ENCODE measurements around the gene MPHOSPH6. TPM values are rescaled to one million over a fixed set of nuclear protein-coding genes. Genes with fewer than 3 reads are reported as not detected.
"Not testable (repeated sequence)": the region's sequence is repeated elsewhere in the genome, so short reads cannot be mapped to it uniquely, and the experiment has no call there.

Gene MPHOSPH6, protein sequence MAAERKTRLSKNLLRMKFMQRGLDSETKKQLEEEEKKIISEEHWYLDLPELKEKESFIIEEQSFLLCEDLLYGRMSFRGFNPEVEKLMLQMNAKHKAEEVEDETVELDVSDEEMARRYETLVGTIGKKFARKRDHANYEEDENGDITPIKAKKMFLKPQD
- total RNA-seq, result 3.5 TPM

DNA sequence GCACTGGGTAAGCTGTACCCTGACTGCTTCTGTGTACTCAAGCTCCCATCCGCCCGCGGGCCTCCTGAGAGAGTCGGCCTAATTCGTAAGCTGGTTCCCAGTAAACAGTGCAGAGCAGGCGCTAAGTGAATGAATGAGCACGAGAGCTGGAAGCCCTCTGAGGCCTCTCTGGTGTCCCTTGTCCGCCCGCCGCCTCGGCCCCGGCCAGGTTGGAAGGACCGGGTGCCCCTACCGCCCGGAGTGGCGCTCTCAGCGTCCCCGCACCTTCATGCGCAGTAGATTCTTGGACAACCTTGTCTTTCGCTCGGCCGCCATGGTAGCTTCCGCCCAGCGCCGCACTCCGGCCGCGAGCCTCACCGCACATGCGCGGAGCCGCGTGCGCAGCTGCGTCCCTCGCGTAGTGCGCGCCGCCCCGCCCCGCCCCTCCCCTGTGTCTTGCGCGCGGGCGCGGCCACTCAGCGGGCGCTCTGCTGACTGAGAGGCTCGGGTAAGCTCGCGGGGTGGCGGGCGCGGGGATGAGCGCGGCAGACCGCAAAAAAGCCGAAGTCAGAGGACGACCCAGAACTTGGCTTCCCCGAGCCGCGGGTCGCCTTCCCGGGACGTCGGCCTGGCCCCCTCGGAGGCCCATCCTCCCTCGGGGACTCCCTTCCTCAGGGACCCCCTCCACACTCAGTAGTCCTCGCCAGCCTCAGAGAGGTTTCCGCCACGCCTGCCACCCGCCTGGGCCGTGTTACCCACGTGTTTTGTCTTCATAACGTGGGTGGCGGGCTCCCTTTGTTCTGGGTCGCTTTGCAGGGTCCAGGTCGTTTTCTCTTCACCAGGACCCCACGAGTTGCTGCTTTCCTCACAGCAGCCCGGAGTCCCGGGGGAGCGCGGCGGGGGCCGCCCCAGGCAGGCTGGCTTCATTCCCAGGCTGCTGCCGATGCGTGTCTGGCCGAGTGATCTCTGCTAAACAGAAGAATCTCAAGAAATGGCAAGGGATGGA, at the start of gene MPHOSPH6:
Gene MPHOSPH6, minus strand, starts transcription at position 364 of the 985 bp plus-strand sequence. Its CDS starts 49 bp downstream, at position 315.
- DNase-seq (ENCODE audit: low read depth in 2 of 3, low spot score in 2 of 3), result peak; percentile 86 to 94 (median 92)

DNA sequence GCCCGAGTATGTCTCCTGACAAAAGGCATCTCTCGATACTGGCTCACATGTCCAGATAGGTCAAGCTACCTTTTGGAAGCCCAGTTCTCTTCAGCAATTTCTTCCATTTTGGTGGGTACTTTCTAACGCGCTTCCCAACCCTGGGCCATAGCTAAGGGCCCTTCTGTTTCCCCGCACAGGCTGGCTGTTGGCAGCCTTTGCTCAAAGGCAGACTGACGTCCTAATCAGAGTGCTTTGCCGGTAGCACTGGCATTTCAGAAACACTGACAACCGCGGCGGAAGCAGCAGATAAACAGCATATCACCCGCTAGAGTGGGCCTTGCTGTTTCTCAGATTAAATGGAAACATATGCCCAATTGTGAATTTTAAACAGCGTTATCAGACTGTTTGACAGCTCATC, 49.3 kb upstream of the MPHOSPH6 start:
- DNase-seq (ENCODE audit: low read depth in 2 of 3, low spot score in 2 of 3), result no peak

DNA sequence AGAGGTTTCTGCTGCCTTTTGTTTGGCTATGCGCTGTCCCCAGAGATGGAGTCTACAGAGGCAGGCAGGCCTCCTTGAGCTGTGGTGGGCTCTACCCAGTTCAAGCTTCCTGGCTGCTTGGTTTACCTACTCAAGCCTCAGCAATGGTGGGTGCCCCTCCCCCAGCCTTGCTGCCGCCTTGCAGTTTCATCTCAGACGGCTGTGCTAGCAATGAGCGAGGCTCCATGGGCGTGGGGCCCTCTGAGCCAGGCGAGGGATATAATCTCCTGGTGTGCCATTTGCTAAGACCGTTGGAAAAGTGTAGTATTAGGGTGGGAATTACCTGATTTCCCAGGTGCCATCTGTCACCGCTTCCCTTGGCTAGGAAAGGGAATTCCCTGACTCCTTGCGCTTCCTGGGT, 39.3 kb upstream of the MPHOSPH6 start:
- DNase-seq (ENCODE audit: low read depth in 2 of 3, low spot score in 2 of 3), result not testable (repeated sequence)

DNA sequence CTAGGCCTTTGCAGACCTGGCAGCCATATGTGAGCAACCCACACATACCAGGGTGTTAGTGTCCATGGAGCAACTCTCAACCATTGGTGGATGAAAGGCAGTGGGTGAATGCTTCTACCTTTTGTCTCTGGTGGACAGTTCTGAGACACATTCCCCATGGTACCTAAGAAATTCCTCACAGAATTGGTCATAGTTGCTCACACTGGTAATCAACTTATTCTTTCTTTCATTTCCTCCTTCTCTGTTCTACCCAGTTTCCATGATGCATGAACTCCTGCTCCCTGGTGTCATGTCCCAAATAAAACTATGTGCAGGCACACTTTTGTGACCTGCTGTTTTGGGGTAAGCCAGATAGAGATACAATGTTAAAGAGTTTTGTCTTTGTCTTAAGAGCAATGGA, 33.2 kb upstream of the MPHOSPH6 start:
- no peak for DNase-seq (ENCODE audit: low read depth in 2 of 3, low spot score in 2 of 3)

DNA sequence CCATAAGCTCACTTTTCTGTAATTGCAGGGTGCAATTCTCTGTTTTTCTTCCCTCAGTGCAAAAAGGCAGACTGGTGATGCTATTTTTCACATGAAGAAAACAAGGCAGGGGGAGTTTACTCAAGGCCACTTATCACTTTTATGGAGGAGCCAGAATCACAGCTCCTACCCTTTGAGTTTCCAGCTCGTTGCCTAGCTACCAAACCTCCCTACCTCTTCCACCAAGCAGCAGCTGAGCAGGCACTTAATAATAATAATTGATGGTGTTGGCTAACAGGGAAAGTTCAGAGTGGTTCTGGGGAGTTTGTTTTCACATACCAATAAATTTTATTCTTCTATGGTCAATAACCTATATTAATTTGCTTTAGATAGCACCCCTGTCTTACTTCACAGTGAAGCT, 31.9 kb upstream of the MPHOSPH6 start:
- no peak for DNase-seq (ENCODE audit: low read depth in 2 of 3, low spot score in 2 of 3)

DNA sequence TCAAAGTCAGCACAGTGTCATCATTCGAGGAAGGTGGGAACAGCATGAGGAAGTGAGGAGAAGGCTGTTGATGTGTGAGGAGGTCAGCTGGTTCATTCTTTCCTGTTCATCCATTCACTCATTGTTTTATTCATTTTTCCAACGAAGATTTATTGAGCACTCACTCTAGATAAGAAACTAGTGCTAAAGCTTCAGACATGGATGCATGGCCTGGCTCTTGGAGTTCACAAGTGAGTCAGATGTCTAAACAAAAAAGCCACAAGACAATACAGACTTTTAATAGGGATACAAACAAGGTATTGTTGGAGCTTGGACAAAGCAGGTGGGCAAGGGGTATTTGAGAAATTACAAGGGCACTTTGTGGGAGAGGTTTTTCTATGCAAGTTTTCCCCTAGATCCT, 31.3 kb upstream of the MPHOSPH6 start:
- DNase-seq (ENCODE audit: low read depth in 2 of 3, low spot score in 2 of 3), result no peak

DNA sequence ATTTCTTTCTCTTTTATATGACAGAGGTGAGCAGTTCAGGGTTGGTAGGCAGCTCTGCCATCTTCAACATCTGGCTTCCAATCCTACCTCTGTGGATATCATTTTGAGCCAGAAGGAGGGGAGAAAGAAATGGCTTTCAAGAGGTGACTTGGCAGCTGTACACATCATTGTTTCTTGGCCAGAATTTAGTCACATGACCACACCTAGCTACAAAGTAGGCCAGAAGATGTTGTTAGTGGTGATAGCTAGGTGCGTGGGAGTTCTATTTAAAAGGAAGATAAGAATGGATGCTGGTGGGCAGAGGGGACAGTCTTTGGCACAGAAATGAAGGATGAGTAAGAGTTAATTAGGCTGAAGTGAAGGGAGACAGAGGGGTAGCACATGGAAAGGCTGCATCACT, 29.2 kb upstream of the MPHOSPH6 start:
- no peak for DNase-seq (ENCODE audit: low read depth in 2 of 3, low spot score in 2 of 3)

DNA sequence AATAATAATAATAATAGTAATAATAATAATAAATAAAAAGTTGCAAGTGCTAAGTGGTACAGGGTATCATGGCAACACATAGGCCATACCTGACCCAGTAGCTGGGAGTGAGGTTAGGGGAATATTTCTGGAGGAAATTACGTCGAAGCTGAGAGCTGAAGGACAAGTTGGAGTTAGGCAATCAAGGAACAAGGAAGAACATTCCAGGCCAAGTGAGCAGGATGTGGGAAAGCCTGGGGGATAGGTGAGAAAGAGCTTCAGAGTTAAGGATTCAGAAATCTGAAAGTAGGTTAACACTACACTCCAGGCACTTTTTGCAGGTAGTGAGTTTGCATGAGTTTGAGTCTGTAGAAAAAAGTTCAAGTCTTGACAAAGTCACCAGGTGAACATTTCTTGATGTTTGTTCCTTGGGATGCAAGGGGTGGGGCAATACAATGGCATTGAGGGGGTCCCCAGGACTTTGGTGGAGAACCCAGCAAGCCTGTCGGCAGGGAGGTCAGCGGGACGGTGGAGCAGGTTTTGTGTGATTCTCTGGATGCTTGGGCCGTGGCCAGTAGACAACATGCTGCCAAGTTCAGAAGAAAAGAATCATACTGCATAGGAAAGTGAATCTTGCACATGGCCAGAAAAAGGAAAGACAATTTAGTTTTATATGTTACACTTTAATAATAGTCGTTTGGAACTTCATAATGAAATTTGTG, 27.7 kb upstream of the MPHOSPH6 start:
- no peak for DNase-seq (ENCODE audit: low read depth in 2 of 3, low spot score in 2 of 3)

DNA sequence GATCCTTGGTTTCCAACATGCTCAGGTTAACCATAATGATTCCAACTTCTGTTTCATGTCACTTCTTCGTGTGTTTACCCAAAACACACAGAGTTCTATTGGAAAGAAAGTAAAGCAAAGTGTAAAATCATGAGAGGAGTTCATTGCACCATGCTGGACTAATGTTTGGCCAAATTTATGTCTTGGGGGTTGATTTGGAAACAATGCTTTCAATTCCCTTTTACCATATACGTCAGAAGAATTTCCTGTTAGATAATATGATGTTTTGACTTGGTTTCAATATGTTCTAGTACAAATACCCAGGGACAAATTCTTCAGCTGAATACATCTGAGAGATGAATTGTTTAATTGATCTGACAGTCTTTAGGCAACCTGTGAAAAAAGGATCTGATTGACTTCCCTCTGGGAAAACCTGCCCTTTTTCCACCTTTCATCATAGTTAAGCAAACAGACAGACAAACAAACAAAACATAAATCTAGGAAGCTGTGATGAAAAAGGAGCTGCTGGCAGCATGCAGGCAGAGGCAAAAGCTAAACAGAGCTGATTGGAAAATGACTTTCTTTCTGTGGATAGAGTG, 26.0 kb upstream of the MPHOSPH6 start:
- no peak for DNase-seq (ENCODE audit: low read depth in 2 of 3, low spot score in 2 of 3)

DNA sequence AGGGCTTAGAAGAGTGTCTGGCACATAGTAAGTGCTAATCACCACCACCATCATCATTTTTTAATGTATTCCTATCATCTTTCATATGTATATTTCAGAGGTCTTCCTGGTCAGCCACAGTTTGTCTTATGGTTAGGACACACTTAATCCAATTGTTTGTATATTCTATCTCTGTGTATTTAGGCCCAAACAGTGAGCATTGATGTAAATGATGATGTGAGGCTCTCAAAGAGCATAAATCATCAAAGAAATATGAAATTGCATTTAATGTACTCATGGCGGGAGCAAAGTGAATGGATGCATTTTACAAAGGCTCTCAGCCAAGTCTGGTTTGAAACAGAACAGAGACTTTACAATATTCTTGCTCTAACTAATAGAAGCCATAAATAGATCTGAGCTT, 24.1 kb upstream of the MPHOSPH6 start:
- no peak for DNase-seq (ENCODE audit: low read depth in 2 of 3, low spot score in 2 of 3)

DNA sequence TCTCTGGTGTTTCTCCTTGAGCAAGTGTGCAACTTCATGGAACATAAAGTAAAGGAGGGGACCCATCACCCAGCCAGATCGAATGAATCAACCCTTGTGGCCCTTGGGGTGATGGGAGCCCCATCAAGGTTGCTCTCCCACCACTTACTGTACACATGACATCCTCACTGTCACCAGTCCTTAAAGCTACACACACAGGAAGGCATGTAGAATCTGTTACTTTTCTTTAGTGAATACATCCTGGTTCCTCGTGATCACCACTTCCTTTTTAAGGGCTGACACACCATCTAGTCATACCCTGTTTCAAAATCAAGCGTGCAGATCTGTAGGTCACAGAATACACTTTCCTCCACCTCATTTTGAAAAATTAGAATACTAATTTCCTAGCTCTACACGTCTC, 22.6 kb upstream of the MPHOSPH6 start:
- DNase-seq (ENCODE audit: low read depth in 2 of 3, low spot score in 2 of 3), result peak in 2 of 3 donors; percentile 33 to 64

DNA sequence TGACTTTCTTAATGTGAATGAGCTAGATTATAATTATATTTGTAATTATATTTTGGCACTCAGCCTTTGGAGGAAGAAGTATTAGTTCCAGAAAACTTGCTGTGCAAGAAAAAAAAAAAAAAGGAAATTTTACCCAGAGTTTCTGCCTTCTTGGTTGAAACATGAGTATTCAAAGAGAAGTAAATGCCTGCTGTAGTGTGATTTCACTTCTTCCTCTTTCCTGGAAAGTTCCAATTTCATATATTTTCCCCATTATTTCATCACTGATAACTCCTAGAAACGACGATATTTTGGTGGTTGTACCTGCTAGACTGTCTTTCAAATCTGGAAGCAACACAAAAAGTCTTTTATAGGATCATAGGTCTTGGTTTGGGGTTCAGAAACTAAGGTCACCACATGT, 20.4 kb upstream of the MPHOSPH6 start:
- DNase-seq (ENCODE audit: low read depth in 2 of 3, low spot score in 2 of 3), result no peak

DNA sequence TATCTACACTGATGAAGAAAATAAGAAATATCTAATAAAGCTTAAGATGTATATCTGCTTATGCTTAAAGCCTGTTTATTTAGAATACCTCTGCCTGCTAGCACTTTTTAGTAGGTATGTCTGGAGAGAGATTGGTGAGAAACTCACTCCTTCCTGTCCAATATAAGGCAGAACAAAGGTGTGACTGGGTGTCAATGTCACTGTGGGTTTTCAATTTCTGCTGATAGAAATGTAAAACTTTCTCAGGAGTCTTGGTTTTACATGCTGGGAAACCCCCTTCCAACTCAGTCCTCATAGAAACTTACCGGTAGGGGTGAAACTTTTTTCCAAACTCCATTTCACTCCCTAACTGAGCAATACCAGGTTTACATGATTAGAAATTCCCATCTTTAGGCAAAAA, 17.8 kb upstream of the MPHOSPH6 start:
- no peak for DNase-seq (ENCODE audit: low read depth in 2 of 3, low spot score in 2 of 3)

DNA sequence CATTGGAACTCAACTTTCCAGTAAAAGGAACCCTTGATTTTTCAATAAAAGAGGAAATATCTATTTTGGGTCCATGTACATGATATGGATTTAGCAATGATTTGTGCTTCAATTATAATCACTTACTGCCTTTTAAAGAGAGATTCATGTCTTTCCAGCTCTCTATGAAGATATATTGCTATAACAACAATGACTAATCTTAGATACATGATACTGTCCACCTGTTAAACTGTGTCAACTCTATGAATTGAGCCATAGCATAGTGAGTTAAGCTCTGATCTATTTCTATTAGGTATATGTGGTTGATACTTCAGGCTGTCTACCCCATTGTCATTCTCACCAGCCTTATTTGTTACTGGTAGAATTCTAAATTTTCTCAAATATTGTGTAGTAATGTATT, 15.0 kb upstream of the MPHOSPH6 start:
- DNase-seq (ENCODE audit: low read depth in 2 of 3, low spot score in 2 of 3), result no peak

DNA sequence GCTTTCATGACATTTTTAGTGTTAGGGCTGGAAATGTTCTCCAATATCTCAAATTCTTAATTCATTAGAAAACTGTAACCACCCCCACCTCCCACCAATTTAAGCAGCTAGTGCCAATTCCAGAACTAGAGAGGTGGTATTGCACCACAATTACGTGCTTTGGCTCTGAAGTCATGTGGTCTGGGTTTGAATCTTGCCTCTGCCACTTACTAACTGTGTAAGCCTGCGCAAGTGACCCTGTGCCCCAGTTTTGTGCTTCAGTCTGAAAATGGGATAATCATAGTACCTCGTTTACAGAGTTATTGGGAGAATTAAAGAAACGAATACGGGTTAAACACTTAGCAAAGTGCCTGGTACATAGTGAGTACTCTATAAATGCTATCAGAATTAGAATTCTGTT, 14.2 kb upstream of the MPHOSPH6 start:
- no peak for DNase-seq (ENCODE audit: low read depth in 2 of 3, low spot score in 2 of 3)

DNA sequence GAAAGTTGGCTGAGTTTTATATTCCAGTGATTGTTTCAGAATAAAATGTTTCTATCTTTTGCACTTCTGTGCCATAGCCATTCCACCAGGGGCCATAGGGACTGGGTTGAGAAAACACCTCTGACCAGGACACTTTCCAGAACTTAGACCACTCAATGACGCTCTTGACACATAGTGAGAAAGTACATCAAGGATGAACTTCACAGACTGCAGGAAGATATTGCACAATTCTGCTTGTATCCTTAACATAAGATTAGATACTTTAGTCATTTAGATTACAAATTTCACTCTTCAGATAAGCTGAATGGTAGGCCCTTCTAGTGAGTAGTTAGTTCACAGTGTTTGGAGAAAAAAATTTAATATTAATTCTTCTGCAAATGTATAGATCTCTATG, 13.0 kb upstream of the MPHOSPH6 start:
- DNase-seq (ENCODE audit: low read depth in 2 of 3, low spot score in 2 of 3), result no peak

DNA sequence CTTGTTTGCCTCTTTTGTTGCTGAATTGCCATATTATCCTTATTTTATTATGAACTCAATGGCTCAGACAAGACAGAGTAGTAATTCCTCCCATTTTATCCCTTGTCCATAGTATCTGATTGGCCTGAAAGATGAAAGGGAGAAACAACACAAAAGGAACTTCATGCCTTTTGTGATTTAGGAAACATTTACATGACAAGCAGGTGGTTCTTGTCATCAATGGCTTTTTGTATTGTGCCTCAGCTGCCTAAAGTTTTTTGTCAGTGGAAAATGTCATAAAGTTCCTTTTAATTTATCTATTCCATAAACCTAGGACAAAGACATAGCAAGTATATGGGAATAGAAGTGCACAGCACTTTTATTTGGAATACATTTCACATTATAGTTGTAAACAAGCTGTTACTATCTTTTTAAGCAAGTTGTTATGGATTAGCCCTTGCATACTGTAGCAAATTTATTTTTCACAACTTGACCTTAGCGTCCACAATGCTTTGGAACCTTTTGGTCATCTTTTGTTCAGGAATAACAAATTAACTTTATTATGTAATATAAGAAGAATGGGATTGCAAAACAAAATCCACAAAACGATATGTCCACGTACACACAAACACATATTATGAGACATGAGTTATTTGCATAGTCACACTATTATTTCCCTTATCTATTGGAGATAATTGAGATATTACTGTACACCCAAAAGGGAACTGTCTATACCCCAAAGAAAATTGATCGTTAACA, 12.4 kb upstream of the MPHOSPH6 start:
- no peak for DNase-seq (ENCODE audit: low read depth in 2 of 3, low spot score in 2 of 3)

DNA sequence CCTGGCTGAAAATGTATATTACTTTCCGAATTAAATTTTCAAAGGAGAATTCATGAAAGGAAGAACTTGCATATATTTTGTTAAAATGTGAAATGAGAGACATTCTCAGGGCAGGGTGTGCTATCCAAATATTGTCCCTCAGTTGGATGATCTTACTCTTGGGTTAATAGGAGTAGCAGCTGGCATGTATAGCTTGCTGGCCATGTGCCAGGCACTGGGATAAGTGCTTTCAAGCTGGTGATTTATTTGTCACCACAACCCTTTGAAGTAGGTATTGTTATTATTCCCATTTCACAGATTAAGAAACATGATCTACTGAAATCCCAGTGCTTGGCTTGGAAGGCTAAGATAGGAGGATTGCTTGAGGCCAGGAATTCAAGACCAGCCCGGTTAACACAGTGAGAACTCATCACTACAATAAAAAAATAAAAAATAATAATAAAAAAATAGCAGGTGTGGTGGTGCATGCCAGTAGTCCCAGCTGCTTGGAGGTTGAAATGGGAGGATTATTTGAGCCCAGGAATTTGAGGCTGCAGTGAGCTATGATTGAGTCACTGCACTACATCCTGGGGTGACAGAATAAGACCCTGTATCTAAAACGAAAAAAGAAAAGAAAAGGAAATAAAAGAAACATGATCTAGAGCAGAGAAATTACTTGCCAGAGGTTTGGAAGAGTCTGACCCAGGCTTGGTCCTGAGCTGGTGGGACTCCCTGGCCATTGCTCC, 11.6 kb upstream of the MPHOSPH6 start:
- no peak for DNase-seq (ENCODE audit: low read depth in 2 of 3, low spot score in 2 of 3)

DNA sequence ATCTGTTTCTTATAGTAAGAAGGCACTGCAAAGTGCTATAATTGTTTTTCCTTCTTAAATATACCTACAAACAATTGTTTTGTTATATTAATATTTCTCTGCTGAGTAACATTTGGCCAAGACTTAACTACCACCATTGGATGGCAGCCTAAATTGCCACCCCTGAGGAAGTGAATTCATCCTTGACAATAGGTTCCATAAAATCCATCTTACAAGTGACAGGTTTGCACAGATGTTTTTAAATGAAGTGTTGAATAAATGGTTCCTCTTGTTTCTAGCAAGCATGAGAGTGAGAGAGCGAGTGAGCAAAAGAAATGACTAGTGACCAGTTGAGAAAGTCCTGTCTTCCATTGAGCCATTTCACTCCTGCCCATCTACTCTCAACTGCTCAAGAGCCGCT, 8.3 kb upstream of the MPHOSPH6 start:
- no peak for DNase-seq (ENCODE audit: low read depth in 2 of 3, low spot score in 2 of 3)

DNA sequence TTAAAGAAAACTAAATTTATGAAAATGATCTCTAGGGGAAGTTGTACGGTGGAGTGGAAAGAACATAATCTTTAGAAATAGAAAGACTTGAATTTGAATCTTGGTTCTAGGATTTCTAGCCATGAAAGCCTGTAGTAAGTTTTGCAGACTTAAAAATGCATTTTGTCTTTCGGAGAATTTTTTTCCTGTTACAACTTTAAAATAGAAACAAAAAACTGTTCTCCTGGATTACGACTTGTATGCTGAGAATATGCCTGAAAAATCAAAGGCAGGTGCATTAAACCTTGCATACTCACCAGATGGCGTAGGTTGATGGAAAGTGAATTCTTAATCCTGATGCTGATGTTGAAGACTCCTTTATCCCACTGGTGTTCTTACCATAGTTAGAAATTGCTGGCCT, 7.5 kb upstream of the MPHOSPH6 start:
- no peak for DNase-seq (ENCODE audit: low read depth in 2 of 3, low spot score in 2 of 3)

Data from hematopoietic multipotent progenitor cell (in vitro differentiated cells).